Measurements from ENCODE around the gene NCAN.

DNA sequence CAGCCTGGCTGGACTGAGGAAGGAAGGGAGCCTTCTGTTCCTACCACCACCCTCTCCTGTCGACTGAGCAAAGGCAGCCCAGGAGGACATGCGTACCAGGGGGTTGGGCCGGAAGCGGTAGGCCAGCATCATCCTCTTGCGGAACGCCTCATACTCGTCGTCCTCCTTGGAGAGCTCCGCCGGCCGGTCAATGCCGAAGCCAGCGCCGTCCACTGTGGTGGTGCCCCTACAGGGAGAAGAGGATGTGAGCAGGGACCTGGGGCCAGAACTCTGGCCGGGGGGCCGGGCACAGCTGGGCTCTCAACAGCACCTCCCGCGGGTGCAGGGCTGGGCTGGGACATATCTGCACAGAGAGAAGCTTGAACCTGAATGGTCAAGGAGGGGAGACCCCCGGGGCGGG lies 65.1 kb downstream of the NCAN start:
- TF ChIP-seq, protein P1, sequence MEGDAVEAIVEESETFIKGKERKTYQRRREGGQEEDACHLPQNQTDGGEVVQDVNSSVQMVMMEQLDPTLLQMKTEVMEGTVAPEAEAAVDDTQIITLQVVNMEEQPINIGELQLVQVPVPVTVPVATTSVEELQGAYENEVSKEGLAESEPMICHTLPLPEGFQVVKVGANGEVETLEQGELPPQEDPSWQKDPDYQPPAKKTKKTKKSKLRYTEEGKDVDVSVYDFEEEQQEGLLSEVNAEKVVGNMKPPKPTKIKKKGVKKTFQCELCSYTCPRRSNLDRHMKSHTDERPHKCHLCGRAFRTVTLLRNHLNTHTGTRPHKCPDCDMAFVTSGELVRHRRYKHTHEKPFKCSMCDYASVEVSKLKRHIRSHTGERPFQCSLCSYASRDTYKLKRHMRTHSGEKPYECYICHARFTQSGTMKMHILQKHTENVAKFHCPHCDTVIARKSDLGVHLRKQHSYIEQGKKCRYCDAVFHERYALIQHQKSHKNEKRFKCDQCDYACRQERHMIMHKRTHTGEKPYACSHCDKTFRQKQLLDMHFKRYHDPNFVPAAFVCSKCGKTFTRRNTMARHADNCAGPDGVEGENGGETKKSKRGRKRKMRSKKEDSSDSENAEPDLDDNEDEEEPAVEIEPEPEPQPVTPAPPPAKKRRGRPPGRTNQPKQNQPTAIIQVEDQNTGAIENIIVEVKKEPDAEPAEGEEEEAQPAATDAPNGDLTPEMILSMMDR (IDR thresholded peaks at IDR 0.05; ENCODE audit: insufficient read depth, low read length, poor library complexity, severe bottlenecking) = no peak
- TF ChIP-seq EZH2phosphoT487 (conservative IDR thresholded peaks at IDR 0.05; ENCODE audit: low read length) = no peak
